IMR-90 (cell line): ENCODE measurements around the gene DCAF15.

Experiments
- CHD1 ChIP-seq: IDR thresholded peaks from 2 replicates; pipeline ENCODE4 v1.6.1; 2012; ENCODE audit warnings: low read depth, low read length, improper control_type of control experiment
- FOS ChIP-seq: fragments of 150-350 bp; IDR thresholded peaks from 2 replicates; pipeline ENCODE4 v1.6.1; 2016; ENCODE audit warnings: low read depth, low read length
- MAFK ChIP-seq: IDR thresholded peaks from 2 replicates; pipeline ENCODE4 v1.6.1; 2012; ENCODE audit warnings: low read depth, low read length, improper control_type of control experiment
- NFE2L2 ChIP-seq: fragments of 150-350 bp; IDR thresholded peaks from 2 replicates; pipeline ENCODE4 v1.6.1; 2016; ENCODE audit warnings: low read depth, mild to moderate bottlenecking, low read length
- POLR2A ChIP-seq: IDR thresholded peaks from 2 replicates; pipeline ENCODE4 v1.6.1; 2012; ENCODE audit warnings: mild to moderate bottlenecking, low read depth, low read length
- RAD21 ChIP-seq: IDR thresholded peaks from 2 replicates; pipeline ENCODE4 v1.6.1; 2012; ENCODE audit warnings: low read length, improper control_type of control experiment
- RCOR1 ChIP-seq: IDR thresholded peaks from 2 replicates; pipeline ENCODE4 v1.6.1; 2012; ENCODE audit warnings: mild to moderate bottlenecking, low read length, improper control_type of control experiment; ENCODE audit not compliant: insufficient replicate concordance
- RFX5 ChIP-seq: IDR thresholded peaks from 2 replicates; pipeline ENCODE4 v1.8.0; 2012; ENCODE audit warnings: low read depth, mild to moderate bottlenecking, low read length, moderate library complexity
- SMC3 ChIP-seq: fragments of 150-350 bp; IDR thresholded peaks from 2 replicates; pipeline ENCODE4 v1.6.1; 2016; ENCODE audit warnings: low read depth, mild to moderate bottlenecking, antibody characterized with exemption, low read length, moderate library complexity
- TF ChIP-seq, protein P1 (sequence below): conservative IDR thresholded peaks from 2 replicates; pipeline ENCODE4 v1.5.1; 2012; ENCODE audit warnings: mild to moderate bottlenecking, low read depth, low read length, improper control_type of control experiment
- TF ChIP-seq, protein P2 (sequence below): fragments of 150-350 bp; IDR thresholded peaks from 2 replicates; pipeline ENCODE4 v1.6.1; 2016; ENCODE audit warnings: low read depth, mild to moderate bottlenecking, low read length, moderate library complexity, borderline replicate concordance
- TF ChIP-seq, protein P3 (sequence below): fragments of 150-350 bp; IDR thresholded peaks from 2 replicates; pipeline ENCODE4 v1.6.1; 2017; ENCODE audit warnings: mild to moderate bottlenecking, antibody characterized with exemption, low read length, low read depth

DNA sequence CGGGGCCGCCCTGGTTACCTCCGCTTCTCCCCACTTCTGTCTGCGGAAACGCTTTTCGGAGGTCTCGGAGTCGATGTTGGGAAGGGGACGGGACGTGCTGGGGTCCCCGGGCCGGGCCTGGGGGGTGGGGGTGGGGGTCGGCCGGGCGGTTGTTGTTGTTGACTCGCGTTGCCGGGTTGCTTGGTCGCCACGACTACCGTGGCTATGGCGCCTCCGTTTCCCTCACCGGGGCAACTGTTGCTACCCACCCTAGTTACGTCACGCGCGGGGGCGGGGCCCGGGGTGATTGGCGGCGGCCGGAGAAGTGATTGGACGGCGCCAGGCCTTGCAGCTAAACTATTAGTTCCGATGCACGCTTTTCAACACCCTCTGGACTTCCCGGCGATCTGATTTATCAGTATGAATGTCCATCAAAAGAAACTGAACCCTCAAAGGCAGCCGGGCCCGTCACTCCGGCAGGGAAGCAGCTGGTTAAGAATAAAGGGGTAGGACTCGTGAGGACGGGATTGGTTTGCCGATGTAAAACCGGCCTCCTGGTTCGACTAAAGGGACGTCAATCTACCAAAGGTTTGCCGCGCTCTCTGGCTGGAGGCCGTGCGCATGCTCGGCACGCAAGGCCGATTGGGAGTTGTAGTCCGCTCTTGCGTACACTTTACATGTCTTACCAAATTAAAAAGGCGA is 53.9 kb downstream of the DCAF15 start, which contains the start of gene RFX1:
- TF ChIP-seq RFX5 = no peak
- peak; percentile 52 for TF ChIP-seq POLR2A
- TF ChIP-seq, protein P1, sequence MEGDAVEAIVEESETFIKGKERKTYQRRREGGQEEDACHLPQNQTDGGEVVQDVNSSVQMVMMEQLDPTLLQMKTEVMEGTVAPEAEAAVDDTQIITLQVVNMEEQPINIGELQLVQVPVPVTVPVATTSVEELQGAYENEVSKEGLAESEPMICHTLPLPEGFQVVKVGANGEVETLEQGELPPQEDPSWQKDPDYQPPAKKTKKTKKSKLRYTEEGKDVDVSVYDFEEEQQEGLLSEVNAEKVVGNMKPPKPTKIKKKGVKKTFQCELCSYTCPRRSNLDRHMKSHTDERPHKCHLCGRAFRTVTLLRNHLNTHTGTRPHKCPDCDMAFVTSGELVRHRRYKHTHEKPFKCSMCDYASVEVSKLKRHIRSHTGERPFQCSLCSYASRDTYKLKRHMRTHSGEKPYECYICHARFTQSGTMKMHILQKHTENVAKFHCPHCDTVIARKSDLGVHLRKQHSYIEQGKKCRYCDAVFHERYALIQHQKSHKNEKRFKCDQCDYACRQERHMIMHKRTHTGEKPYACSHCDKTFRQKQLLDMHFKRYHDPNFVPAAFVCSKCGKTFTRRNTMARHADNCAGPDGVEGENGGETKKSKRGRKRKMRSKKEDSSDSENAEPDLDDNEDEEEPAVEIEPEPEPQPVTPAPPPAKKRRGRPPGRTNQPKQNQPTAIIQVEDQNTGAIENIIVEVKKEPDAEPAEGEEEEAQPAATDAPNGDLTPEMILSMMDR = no peak
- TF ChIP-seq RAD21 = no peak
- no peak for TF ChIP-seq SMC3
- TF ChIP-seq, protein P2, sequence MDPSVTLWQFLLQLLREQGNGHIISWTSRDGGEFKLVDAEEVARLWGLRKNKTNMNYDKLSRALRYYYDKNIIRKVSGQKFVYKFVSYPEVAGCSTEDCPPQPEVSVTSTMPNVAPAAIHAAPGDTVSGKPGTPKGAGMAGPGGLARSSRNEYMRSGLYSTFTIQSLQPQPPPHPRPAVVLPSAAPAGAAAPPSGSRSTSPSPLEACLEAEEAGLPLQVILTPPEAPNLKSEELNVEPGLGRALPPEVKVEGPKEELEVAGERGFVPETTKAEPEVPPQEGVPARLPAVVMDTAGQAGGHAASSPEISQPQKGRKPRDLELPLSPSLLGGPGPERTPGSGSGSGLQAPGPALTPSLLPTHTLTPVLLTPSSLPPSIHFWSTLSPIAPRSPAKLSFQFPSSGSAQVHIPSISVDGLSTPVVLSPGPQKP = no peak
- peak; percentile 97 for TF ChIP-seq FOS
- TF ChIP-seq, protein P3, sequence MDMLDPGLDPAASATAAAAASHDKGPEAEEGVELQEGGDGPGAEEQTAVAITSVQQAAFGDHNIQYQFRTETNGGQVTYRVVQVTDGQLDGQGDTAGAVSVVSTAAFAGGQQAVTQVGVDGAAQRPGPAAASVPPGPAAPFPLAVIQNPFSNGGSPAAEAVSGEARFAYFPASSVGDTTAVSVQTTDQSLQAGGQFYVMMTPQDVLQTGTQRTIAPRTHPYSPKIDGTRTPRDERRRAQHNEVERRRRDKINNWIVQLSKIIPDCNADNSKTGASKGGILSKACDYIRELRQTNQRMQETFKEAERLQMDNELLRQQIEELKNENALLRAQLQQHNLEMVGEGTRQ = peak; percentile 58; the same call in 1 of the 2 replicates
- no peak for TF ChIP-seq MAFK
- no peak for TF ChIP-seq NFE2L2
- no peak for TF ChIP-seq CHD1
- TF ChIP-seq RCOR1 = no peak
